HG02798 (cell line): ENCODE data around the gene EIF2D.
"Not testable (repeated sequence)": the region's sequence is repeated elsewhere in the genome, so short reads cannot be mapped to it uniquely, and the experiment has no call there.

ENCODE experiments used
- ATAC-seq: cut with Tn5 transposase; IDR thresholded peaks from one replicate; pipeline ENCODE4 v1.9.1; 2021; ENCODE audit warnings: mild to moderate bottlenecking; ENCODE audit not compliant: unreplicated experiment, poor library complexity

The EIF2D gene

DNA sequence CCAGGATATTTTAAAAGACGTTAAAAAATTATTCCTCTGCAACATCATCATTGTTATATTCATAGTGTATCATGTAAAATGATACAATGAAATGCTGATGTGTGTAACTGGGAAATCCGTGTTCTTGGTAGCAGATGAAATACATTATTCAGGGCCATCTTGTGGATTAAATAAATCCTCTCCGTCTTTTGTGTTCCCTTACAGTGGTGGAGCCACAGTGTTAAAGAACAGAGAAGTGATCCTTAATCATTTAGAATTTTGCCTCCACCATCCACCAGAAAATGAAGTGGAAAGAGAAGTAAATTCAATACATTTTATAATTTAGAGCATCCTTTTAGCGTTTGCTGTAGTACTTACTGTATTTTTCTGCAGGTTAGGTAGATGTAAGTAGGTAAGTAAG lies 24.4 kb upstream of the EIF2D start:
- ATAC-seq = no peak

DNA sequence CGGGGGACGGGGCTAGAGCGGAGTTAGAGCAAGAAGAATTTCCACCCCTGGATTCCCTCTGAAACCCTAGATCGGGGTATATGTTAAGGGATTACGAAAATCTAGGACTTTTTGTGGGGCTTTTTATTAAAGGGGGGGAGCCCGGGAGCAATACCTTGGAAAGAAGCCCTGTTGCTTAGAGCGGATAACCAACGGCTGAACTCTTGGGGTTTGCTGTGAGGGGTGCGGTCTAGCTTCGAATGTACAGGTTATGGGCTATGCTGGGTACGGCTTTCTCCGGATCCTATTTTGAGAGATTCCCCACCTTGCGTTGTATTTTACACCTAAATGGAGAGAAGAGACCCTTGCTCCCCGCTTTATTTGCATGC lies 23.7 kb upstream of the EIF2D start:
- ATAC-seq = no peak

DNA sequence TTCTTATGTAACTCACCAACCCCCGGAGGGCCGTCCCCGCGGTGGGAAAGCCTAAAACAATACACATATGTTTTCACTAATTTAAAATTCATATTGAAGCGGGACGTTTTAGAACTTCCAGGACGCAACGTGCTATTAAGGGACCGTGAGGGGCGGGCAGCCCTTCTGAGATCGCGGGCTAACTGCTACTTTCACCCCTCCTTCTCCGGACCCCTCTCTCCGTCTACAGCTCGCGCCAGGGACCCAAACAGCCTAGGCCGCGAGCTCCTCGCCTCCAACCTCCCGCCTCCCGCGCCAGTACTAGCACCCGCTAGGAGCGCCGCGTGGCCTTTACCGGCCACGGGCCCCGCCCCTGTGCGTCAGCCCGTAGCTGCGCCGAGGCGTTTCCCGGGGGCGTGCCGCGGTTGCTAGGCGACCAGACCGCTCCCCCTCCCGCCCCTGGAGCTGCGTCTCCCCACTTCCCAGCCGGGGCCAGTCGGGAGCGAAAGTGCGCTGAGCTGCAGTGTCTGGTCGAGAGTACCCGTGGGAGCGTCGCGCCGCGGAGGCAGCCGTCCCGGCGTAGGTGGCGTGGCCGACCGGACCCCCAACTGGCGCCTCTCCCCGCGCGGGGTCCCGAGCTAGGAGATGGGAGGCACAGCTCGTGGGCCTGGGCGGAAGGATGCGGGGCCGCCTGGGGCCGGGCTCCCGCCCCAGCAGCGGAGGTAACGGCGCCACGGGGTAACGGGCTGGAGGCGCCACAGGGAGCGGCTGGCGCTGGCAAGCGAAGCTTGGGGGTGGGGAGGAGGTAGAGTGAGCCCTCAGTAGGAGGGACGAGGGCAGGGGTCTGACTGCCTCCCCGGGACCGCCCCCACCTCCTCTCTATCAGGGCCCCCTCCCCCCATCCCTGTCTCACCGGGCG lies 23.1 kb upstream of the EIF2D start, which contains the start of gene DYRK3:
Gene DYRK3 (plus strand): TSS at position 457 of the 898 bp plus-strand sequence. CDS start 168 bp downstream, at position 625.
- peak; percentile 94 for ATAC-seq

DNA sequence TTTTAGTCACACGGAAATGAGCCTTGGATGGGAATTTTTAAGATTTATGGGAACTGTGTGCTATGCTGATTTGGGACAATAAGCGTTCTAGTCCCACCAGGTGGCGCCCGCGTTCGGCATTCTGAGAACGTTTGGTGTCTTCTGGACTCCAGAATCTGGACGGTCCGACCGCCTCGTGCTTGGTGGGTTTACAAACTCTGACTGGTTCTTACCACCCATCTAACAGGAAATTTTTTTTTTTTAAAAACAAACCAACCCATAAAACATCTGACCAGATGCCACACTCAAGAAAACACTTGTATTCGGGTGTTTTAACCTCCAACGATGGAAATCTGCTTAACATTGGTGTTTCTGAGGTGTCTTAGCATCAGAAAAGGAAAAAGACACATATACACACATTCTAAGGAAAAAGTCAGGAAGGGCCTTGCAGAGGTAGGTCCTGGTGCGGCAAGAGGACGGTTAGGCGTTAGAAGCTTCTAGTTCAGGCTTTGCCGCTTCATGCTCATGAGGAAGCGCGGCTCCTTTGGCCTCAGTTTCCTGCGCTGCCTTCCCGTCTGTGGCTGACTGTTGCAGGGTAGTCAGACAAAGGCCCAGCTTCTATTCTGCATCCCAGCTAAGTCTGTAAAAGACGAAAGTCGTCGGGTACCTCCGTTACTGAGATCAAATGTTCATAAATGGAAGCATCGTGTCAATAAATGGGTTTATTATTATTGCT lies 22.3 kb upstream of the EIF2D start:
- no peak for ATAC-seq

DNA sequence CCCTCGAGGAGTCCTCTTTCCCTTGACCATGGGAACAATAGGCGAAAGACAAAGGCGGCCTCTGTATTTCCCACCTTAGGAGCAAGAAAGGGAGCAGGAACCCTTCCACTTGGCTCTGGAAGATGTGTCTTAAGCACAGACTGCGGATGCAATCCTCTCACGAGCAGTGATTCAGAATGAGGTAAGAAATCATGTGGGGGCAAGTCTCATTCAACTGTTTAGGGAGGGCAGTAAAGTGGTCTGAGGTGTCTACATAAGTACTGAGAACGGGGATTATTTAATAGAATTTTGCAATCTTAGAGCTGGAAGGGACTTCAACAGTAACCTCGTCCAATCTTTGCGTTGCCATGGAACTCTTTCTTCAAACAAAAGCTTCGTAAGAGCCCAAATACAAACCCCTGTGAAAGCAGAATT lies 21.4 kb upstream of the EIF2D start:
- ATAC-seq = no peak

DNA sequence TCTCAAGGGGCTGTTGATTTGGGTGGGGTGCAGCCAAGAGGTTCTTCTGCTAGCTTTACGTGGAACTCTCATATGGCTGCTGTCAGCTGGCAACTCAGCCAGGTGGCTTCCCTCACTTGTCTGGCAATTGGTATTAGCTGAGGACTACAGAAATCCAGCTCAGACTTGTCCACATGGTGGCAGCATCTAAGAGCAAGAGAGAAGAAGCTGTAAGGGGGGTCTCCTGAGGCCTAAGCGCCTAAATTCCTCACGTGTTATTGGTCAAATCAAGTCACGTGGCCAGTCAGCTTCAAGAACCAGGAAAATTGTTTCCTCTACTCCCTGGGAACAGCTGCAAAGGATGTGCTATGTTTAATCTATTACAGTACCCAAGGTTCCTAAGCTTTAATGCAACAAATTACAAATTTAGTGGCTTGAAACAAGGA lies 18.8 kb upstream of the EIF2D start:
- no peak for ATAC-seq

DNA sequence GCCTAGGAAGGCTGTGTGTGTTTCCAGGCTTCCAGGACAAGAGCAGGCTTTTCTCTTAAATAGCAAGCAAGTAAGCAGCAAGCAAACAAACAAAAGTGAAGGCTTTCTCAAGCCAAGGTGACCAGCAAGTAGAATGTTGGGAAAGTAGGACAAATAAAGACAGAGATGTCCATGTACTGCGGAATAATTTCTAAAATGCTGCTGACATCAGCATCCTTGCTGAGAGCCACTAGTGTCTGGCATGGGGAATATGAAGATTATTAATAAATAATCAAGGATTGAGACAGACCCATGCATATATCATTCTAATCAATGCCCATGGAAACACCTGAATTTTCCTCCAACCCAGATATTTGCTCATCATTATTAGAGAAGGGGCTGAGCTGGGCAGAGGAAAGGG lies 16.7 kb upstream of the EIF2D start:
- no peak for ATAC-seq

DNA sequence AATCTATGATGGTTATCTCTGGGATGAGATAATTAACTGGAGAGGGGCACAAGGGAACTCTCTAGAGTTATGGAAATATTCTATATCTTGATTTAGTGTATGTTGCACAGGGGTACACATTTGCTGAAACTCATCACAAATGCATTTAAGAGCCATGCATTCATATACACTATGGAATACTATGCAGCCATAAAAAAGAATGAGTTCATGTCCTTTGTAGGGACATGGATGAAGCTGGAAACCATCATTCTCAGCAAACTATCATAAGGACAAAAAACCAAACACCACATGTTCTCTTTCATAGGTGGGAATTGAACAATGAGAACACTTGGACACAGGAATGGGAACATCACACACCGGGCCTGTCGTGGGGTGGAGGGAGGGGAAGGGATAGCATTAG lies 14.1 kb upstream of the EIF2D start:
- not testable (repeated sequence) for ATAC-seq

DNA sequence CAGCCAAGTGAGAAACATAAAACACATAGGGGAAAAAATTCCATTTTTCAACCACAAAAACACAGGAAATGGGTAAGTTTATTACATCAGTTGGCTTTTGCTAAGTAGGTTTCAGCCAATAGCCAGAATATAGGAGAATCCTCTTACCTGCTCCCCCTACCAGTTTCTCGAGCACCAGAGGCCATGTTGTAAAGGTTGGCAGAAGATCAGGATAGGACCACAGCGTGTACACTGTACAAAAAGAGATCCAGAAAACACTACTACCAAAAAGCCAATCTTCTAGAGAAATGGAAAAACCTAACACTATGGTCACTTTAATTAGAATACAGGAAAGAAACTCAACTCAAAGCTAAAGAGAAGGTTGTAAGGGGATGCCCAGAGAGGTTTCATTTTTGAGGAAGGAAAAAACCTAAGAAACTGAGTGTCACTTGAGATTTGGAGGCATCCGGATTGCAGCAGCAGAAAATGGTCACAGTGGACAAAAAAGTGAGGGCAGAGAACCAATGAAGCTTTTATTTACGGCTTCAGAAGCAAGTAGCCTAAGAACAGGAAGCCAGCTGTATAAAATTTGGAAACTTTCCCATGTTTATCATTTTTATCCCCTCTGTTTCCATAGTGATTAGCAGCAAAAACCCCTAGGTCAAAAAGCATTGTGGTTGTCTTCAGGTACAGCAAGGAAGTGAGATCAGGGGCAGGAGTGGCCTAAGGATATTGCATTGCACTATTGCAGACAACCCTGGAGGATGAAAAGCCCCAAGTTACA lies 2.9 kb downstream of the EIF2D start:
- ATAC-seq = no peak

DNA sequence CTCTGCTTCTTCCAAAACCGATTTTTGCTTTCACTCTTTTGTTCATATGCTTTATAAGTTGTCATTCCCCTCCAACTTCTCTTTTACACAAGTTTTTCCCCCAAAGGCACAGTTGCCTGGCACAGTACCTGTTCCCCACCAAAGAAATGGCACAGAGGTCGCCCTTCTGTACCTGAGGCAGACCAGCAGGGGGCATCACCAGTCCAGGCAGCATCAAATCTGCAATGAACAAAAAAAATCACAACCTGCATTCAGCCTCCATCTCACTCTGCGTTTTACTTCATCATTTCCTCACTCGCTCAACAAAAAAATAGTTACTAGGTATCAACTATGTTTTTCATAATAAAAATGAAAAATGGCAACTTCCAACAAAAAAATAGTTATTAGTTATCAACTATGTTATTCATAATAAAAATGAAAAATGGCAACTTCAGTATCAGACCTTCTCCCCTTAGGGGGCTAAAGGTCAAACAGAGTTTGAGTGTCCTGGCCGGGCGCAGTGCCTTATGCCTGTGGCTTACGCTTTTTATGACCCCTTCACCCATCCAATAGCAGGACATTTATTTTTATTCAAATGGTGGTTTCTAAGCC lies 4.1 kb downstream of the EIF2D start:
- no peak for ATAC-seq

DNA sequence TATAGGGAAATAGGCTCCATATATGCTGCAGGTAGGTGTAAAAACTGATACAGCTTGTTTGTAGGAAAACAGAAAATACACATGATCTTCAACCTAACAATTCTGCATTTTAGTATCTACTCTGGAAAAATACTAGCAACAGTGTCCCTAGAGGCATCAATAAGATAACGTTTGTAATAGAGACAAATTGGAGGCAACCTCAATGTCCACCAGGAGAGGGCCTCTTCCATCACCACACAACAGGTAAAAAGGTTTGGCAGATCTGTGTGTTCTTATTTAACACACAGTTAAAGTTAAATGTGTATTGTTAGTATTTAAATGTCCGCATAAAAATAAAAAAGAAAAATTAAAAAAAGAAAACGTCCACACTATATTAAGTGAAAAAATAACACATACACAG lies 5.4 kb downstream of the EIF2D start:
- no peak for ATAC-seq

DNA sequence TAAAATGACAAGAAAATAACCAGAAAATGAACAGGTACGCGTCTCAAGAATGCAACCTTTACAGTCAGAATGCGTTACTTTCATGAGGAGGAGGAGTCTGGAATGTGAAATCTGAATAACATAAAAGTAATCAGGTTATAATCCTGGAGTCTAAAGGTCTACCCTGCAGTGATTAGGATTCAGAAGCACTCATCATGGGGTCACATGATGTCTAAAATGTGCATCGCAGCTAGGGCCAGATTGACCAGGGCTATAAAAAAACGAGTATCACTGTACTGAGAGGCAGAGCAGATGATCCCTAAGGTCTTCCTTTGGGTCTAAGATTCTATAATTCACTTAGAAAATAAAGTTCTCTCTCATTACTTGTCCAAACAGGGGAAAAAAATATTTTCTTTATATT lies 7.4 kb downstream of the EIF2D start:
- ATAC-seq = no peak

DNA sequence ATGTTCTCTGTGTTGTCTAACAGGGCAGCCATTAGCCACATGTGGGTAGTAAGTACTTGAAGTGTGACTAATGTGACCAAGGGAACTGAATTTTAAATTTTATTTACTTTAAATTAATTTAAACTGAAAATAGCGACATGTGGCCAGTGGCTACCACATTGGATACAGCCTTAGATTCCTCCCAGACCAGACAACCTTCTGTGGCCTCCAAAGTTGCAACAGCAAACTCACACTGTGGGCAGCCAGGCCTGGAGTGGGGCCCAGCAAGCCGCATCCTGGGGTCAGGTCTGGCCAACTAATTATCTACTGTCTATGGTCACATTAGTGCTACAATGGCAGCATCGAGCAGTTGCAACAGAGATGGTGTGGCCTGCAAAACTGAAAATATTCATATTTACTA lies 11.7 kb downstream of the EIF2D start:
- no peak for ATAC-seq

DNA sequence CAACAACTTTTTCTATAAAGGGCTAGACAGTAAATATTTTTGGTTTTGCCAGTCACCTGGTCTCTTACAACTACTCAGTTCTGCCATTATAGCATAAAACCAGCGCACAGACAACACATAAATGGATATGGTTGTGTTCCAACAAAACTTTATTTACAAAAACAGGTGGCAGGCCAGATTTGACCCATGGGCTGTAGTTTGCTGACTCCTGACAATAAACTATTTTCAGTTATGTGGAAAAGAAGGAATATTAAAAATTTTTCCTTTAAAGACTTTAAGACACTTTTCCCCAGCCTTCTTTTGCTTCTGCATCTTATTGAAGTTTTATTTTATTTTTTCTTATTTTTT lies 16.0 kb downstream of the EIF2D start:
- no peak for ATAC-seq

DNA sequence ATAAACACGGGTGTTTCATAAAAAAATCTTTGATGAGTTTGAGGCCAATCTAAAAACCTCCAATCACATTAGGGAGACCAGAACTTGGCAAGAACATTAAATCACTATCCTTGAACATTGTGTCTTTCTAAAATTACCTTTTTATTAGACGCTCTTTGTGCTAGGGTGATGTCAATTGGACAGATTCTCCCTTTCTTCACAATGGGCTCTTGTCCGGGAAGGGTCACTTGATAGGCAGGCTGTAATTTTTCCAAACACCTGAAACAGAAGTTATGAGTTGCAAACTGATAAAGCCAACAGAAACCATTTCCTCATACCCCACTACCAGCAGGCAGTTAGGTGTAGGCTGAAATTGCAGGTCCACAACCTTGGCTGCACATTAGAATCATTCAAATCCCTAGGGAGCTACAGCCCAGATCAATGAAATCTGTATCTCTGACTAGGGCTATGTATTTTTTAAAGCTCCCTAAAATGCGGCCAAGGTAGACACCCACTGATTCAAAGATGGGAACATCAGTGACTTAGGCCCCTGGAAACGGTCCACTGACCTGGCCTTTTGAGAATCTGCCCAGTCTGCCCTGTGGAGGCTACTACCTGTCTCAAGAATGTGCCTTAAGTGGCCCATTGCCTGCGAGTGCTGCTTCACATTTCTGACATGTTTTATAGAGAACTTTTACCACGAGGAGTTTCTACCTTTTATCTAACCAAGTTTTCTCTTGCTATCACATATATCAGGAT lies 16.5 kb downstream of the EIF2D start:
- no peak for ATAC-seq

DNA sequence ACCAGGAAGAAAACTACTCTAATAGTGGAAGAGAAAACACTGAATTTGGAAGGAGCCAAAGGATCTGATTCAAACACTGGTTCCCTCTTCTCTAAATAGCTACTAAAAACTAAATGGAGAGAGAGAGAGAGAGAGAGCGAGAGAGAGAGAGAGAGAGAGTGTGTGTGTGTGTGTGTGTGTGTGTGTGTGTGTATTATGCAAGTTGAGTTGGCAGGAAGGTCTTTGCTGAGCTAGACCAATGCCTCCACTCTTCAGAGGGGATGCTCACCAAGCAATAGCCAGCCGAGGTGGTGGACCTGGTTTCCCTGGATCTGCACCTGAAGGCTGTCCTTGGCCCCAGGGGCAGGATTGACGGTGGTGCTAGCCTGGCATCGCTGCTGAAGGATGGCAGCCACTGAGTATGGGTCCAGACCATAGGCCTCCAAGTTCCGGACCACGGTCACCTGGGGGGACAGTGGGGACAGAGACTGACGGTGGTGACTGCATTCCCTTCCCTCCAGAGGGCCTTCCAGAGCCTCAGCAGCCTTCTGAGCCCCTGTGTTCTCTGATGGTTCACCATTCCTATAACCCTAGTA lies 18.8 kb downstream of the EIF2D start:
- ATAC-seq = no peak

DNA sequence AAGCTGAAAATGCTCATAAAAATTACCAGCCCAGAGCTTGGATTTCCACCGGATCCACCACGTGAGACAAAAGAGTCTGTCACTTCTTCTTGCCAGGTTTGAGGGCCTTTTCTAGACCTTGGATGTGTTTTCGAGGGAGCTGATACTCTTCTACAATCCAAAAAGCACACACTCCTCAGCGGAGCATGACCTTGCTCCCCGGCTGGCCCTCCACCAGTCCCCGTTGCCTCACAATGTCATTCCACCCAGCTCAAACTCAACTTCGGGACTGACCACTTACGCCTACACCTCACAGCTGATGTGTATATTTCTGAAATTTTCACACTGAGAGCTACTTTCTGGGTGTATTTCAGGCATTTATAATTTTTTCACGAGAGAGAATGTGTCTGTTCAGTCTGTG lies 20.6 kb downstream of the EIF2D start:
- no peak for ATAC-seq

DNA sequence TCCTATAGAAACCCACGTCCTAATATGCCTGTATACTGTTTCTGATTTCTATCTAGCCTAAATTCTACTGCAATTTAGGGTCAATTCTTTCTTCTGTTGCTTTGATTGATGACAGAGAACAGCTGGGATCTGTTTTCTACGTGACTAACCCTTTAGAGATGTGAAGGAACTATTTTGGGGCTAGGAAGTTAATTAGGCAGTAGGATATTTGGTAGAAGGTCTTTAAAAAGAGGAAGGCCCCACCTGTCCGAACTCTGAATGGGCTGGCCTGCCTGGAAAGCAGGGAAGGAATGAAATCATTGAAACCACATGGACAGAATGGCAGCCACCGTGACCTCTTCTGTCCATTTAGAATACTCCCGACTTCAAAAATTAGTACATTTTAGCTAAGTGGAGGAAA lies 21.0 kb downstream of the EIF2D start:
- no peak for ATAC-seq

DNA sequence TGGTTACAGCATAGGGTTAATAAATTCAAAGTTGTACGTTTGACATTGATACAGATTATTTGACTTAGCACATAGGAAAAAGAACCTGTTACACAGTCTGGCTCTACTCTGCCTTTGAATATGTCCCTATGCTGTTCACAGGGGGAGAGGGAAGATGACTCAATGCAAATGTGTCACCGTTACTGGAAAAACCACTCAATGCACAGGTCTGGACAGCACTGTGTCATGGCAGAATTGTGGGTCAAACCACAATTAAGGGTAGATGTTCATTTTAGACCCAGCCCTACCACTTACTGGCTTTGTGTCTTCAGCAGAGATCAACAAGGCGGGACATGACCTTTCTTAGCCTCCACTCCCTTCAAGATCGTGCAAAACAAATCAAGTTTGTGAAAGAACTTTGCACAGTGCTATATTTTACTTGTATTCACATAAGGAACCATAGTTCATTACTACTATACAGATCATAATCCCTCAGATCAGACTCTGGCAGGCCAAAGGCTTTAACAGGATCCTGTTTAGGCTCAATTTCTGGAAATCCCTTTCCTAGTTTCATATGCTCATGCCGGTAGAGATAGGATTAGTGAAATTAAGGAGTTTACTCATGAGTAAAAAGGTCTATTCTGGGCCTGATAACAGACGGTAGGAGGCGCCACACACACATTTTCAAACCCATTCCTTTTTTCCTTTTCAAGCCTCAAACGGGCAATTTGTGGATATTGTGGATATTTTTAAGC lies 22.1 kb downstream of the EIF2D start:
- peak; percentile 66 for ATAC-seq
